Loucy (cell line): Measurements from ENCODE around the gene SLC4A4.
A peak's percentile ranks its signal among the peaks of the same experiment; 100 is the strongest.

ENCODE experiments used
- H2AFZ ChIP-seq: fragments of 200-600 bp; sonication (generic); 2 replicates; pipeline ENCODE4 v1.6.0; 2016; ENCODE audit warnings: antibody characterized with exemption, mild to moderate bottlenecking, low read length, moderate library complexity
- H3F3A ChIP-seq: fragments of 200-600 bp; 2 replicates; pipeline ENCODE4 v1.6.0; 2016; ENCODE audit warnings: antibody characterized with exemption, low read depth, mild to moderate bottlenecking
- H3K27me3 ChIP-seq: fragments of 200-600 bp; sonication (generic); 2 replicates; pipeline ENCODE4 v1.6.1; 2014; ENCODE audit warnings: low read length, mild to moderate bottlenecking; ENCODE audit not compliant: insufficient read depth, poor library complexity, severe bottlenecking
- H3K36me3 ChIP-seq: fragments of 200-600 bp; sonication (generic); 2 replicates; pipeline ENCODE4 v1.6.1; 2016; ENCODE audit warnings: low read length; ENCODE audit not compliant: insufficient read depth
- H3K4me1 ChIP-seq: fragments of 200-600 bp; sonication (generic); 2 replicates; pipeline ENCODE4 v1.5.1; 2014; ENCODE audit warnings: low read length, mild to moderate bottlenecking; ENCODE audit not compliant: insufficient read depth, poor library complexity, severe bottlenecking
- H3K4me2 ChIP-seq: fragments of 200-600 bp; sonication (generic); 2 replicates; pipeline ENCODE4 v1.6.0; 2014; ENCODE audit warnings: antibody characterized with exemption, low read length, low read depth, mild to moderate bottlenecking; ENCODE audit not compliant: poor library complexity, severe bottlenecking
- H3K4me3 ChIP-seq: fragments of 200-600 bp; sonication (generic); 2 replicates; pipeline ENCODE4 v1.5.1; 2014; ENCODE audit warnings: low read length, mild to moderate bottlenecking, mixed read lengths; ENCODE audit not compliant: poor library complexity, severe bottlenecking
- H3K79me2 ChIP-seq: fragments of 200-600 bp; sonication (generic); 2 replicates; pipeline ENCODE4 v1.6.1; 2014; ENCODE audit warnings: low read length; ENCODE audit not compliant: insufficient read depth
- H3K9ac ChIP-seq: fragments of 200-600 bp; sonication (generic); 2 replicates; pipeline ENCODE4 v1.6.0; 2014; ENCODE audit warnings: mild to moderate bottlenecking, low read depth, low read length, moderate library complexity; ENCODE audit not compliant: poor library complexity, severe bottlenecking
- H3K9me2 ChIP-seq: fragments of 200-600 bp; sonication (generic); replicated peaks from 2 replicates; pipeline ENCODE4 v1.6.1; 2016; ENCODE audit warnings: low read depth, low read length, mixed read lengths
- H3K9me3 ChIP-seq: fragments of 200-600 bp; sonication (generic); 2 replicates; pipeline ENCODE4 v1.6.1; 2014; ENCODE audit warnings: mild to moderate bottlenecking, antibody characterized with exemption, low read length, low read depth; ENCODE audit not compliant: insufficient read depth
- H4K20me1 ChIP-seq: fragments of 200-600 bp; sonication (generic); 2 replicates; pipeline ENCODE4 v1.6.0; 2014; ENCODE audit warnings: antibody characterized with exemption, low read length, mild to moderate bottlenecking; ENCODE audit not compliant: insufficient read depth, poor library complexity, severe bottlenecking
- EZH2phosphoT487 ChIP-seq: fragments of 200-600 bp; IDR thresholded peaks from 2 replicates; pipeline ENCODE4 v1.6.1; 2018; ENCODE audit warnings: antibody characterized with exemption, mild to moderate bottlenecking, moderate library complexity, borderline replicate concordance
- TF ChIP-seq, protein P1 (sequence below): fragments of 200-600 bp; sonication (generic); conservative IDR thresholded peaks from 2 replicates; pipeline ENCODE4 v1.5.1; 2014; ENCODE audit warnings: mild to moderate bottlenecking, antibody characterized with exemption, low read length

SLC4A4 gene

DNA sequence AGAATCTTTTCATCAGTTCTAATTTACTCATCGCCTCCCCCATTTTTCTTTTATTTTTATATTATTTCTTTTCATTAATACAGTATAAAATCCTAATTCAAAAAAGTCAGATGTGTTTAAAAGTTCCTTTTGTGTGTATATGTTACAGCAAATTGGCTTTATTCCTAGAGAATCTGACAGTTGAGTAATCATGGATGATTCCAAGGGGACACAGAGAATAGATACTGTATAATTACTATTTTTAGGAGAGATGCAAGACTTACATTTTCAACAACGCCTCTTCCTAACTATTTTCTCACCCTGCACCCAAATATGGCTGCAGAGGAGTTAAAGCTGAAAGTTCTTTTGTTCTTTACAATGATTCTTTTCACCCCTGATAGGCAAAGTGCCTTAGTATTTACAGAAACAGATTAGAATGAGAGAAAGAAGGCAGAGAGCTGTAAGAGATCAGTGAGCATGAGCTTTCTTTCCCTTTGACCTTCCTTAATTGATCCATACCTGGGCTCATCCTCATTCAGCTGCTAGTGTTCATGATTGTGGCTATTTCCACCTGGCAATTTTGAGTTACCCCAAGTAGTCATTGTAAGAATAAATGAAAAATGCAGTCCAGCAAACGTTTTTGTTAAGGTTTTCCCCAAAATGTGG is 210.8 kb downstream of the SLC4A4 start:
- H3K27me3 ChIP-seq: no peaks in the 10 kb centered on the region
- no peaks in the 10 kb centered on the region for H3K9me2 ChIP-seq
- H3K79me2 ChIP-seq: no peaks in the 10 kb centered on the region
- H3K9ac ChIP-seq: no peak overlapping the region
- TF ChIP-seq, protein P1, sequence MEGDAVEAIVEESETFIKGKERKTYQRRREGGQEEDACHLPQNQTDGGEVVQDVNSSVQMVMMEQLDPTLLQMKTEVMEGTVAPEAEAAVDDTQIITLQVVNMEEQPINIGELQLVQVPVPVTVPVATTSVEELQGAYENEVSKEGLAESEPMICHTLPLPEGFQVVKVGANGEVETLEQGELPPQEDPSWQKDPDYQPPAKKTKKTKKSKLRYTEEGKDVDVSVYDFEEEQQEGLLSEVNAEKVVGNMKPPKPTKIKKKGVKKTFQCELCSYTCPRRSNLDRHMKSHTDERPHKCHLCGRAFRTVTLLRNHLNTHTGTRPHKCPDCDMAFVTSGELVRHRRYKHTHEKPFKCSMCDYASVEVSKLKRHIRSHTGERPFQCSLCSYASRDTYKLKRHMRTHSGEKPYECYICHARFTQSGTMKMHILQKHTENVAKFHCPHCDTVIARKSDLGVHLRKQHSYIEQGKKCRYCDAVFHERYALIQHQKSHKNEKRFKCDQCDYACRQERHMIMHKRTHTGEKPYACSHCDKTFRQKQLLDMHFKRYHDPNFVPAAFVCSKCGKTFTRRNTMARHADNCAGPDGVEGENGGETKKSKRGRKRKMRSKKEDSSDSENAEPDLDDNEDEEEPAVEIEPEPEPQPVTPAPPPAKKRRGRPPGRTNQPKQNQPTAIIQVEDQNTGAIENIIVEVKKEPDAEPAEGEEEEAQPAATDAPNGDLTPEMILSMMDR: no peak
- no peak for TF ChIP-seq EZH2phosphoT487
- no peaks in the 10 kb centered on the region for H4K20me1 ChIP-seq
- H3K4me3 ChIP-seq: no peak overlapping the region
- H3K4me2 ChIP-seq: no peak overlapping the region
- no peaks in the 10 kb centered on the region for H3F3A ChIP-seq
- no peaks in the 10 kb centered on the region for H3K4me1 ChIP-seq
- no peak overlapping the region for H2AFZ ChIP-seq
- no peaks in the 10 kb centered on the region for H3K9me3 ChIP-seq
- peaks cover 12% of the 10 kb centered on the region; the same call in 1 of the 2 replicates for H3K36me3 ChIP-seq

DNA sequence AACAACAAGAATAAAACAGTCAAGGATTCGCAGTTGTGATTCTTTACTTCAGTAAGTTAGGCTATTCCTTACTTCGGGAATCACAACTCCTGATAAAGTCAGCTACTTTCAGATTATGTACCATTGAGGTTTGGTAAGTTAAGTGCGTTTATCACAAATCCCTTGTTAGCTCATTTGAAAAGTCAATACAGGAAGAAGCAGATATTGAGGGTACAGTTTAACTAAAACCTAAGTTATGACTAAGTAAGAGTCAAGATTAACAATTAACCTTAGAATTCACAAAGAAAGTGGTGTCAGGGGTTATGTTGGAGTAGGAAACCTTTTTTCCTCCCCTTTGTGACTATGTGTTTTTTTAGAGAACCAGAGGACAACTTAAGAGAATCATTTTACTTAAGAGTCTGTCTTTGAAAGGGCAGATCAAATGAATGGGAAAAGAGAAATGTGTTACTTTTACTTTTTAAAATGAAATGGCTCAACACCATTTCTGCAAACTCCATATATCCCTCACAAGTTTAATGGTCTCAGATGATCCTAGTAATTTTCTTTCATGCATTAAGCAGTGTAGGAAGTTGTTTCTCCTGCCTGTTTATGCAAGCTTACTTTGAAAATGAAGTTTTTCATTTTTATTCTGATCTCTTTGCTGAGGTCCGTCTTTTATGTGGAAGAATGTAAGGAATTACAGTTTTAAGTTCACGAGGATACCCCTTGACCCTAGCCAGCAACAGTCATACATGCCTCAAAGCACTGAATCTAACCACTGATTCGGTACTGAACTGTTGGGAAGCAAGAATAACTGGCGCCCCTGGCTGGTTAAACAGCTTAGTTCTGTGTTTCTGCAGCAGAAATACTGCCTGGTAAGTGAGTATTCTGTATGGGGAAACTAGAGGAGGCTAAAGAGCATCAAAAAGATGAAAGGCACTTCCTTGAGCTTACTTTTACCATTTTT is 211.7 kb downstream of the SLC4A4 start:
- Histone ChIP-seq H4K20me1 (no peaks in the 10 kb centered on the region), H3K9ac (no peak overlapping the region), H3K9me3 (no peaks in the 10 kb centered on the region), H3K27me3 (no peaks in the 10 kb centered on the region), H3K4me1 (no peaks in the 10 kb centered on the region), H2AFZ (no peak overlapping the region), H3K36me3 (peaks cover 12% of the 10 kb centered on the region; the same call in 1 of the 2 replicates), H3K4me3 (no peak overlapping the region), H3K79me2 (no peaks in the 10 kb centered on the region), H3K9me2 (no peaks in the 10 kb centered on the region), H3K4me2 (no peak overlapping the region), H3F3A (no peaks in the 10 kb centered on the region)
- TF ChIP-seq, protein P1: peak; percentile 53
- no peak for TF ChIP-seq EZH2phosphoT487

DNA sequence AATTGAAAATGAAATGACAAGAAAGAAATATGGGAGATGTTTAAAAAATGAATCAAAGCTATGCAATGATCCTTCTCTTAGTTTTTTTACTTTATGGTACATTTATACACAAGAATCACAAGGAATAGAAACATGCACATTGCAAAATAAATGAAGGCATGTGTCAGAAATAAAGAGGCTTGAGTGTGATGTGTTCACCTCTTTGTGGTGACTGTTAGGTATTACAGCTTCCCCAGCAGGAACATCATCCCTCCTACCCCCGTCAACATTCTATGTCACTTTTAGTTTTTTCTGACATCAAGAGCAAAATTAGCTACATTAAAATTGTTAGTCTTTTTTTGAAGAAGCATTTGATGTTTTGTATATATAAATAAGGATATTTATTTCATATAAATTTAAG is 214.8 kb downstream of the SLC4A4 start:
- Histone ChIP-seq H3K9me3 (no peaks in the 10 kb centered on the region), H3K9me2 (no peaks in the 10 kb centered on the region), H3K4me2 (no peak overlapping the region), H3K4me1 (no peaks in the 10 kb centered on the region), H3K27me3 (no peaks in the 10 kb centered on the region), H3F3A (no peaks in the 10 kb centered on the region), H3K79me2 (no peaks in the 10 kb centered on the region), H4K20me1 (no peaks in the 10 kb centered on the region), H3K4me3 (no peak overlapping the region), H2AFZ (no peak overlapping the region), H3K9ac (no peak overlapping the region), H3K36me3 (no peaks in the 10 kb centered on the region)
- TF ChIP-seq, protein P1: peak; percentile 73
- no peak for TF ChIP-seq EZH2phosphoT487
